DMS 273 (cell line): Measurements from ENCODE around the gene DRAM2.

Source experiments
- DNase-seq: peaks from one replicate; lab custom pipeline; 2025; ENCODE audit not compliant: unreplicated experiment; lab: John Stamatoyannopoulos, UW

Gene DRAM2

GRCh38 chr1:111139956-111140679 is at the start of gene DRAM2, which contains the start of gene CEPT1:
TSS of gene DRAM2 (minus strand) at chr1:111140093. CDS start at chr1:111131554, 8,539 bp downstream.
TSS of gene CEPT1 (plus strand) at chr1:111140223. CDS start at chr1:111147715, 7,492 bp downstream.
- DNase-seq: peak; percentile 98

- DNase-seq: no peak
Measured at GRCh38 chr1:111184663-111185062, 44.8 kb upstream of the DRAM2 start.

- no peak for DNase-seq
Measured at GRCh38 chr1:111183308-111184069, 43.6 kb upstream of the DRAM2 start.

- no peak for DNase-seq
Measured at GRCh38 chr1:111182052-111182451, 42.2 kb upstream of the DRAM2 start.

- DNase-seq: no peak
Measured at GRCh38 chr1:111179968-111180533, 40.2 kb upstream of the DRAM2 start.

GRCh38 chr1:111176678-111177077 is 36.8 kb upstream of the DRAM2 start:
- no peak for DNase-seq

GRCh38 chr1:111175349-111175748 is 35.5 kb upstream of the DRAM2 start:
- DNase-seq: no peak

- no peak for DNase-seq
Measured at GRCh38 chr1:111174070-111174469, 34.2 kb upstream of the DRAM2 start.

GRCh38 chr1:111172463-111172862 is 32.6 kb upstream of the DRAM2 start:
- DNase-seq: no peak

- no peak for DNase-seq
Measured at GRCh38 chr1:111164151-111164550, 24.3 kb upstream of the DRAM2 start.

GRCh38 chr1:111163363-111163762 is 23.5 kb upstream of the DRAM2 start:
- no peak for DNase-seq

GRCh38 chr1:111162488-111162880 is 22.6 kb upstream of the DRAM2 start:
- no peak for DNase-seq

- DNase-seq: peak; percentile 76
Measured at GRCh38 chr1:111161843-111162487, 22.1 kb upstream of the DRAM2 start.

GRCh38 chr1:111157431-111157830 is 17.5 kb upstream of the DRAM2 start:
- no peak for DNase-seq

- DNase-seq: no peak
Measured at GRCh38 chr1:111154021-111154999, 14.4 kb upstream of the DRAM2 start.

- DNase-seq: no peak
Measured at GRCh38 chr1:111151838-111152237, 11.9 kb upstream of the DRAM2 start.

GRCh38 chr1:111148376-111148881 is 8.5 kb upstream of the DRAM2 start:
- DNase-seq: no peak

GRCh38 chr1:111147948-111148347 is 8.1 kb upstream of the DRAM2 start:
- DNase-seq: no peak

GRCh38 chr1:111145963-111146768 is 6.3 kb upstream of the DRAM2 start:
- DNase-seq: no peak
